ENCODE results near the gene ZNF668.
"Not testable (repeated sequence)": the region's sequence is repeated elsewhere in the genome, so short reads cannot be mapped to it uniquely, and the experiment has no call there.

The ZNF668 gene

DNA sequence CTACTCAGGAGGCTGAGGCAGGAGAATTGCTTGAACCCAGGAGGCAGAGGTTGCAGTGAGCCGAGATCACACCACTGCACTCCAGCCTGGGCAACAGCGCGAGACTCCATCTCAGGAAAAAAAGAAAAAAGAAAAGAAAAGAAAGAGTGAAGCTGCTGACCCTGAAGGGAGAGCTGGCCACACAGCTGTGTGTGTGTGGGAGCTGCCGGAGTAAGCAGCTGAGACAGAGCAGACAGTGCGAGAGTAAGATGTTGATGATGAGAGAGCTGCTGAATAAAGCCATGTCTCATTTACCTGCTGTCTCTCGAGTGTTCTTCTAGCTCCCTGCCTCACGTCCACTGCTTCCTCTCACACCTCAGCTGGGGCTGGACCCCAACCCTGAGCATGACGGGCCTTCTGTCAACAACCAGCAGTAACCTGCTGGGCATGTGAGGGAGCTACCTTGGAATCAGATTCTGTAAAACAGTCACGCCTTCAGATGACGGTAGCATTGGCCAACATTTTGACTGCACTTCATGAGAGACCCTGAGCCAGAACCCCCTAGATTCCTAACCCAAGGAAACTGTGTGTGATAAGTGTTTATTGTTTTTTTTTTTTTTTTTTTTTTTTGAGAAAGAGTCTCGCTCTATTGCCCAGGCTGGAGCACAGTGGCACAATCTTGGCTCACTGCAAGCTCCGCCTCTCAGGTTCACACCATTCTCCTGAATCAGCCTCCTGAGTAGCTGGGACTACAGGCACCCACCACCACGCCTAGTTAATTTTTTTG is 27.0 kb upstream of the ZNF668 start:
- DNase-seq = not testable (repeated sequence)

DNA sequence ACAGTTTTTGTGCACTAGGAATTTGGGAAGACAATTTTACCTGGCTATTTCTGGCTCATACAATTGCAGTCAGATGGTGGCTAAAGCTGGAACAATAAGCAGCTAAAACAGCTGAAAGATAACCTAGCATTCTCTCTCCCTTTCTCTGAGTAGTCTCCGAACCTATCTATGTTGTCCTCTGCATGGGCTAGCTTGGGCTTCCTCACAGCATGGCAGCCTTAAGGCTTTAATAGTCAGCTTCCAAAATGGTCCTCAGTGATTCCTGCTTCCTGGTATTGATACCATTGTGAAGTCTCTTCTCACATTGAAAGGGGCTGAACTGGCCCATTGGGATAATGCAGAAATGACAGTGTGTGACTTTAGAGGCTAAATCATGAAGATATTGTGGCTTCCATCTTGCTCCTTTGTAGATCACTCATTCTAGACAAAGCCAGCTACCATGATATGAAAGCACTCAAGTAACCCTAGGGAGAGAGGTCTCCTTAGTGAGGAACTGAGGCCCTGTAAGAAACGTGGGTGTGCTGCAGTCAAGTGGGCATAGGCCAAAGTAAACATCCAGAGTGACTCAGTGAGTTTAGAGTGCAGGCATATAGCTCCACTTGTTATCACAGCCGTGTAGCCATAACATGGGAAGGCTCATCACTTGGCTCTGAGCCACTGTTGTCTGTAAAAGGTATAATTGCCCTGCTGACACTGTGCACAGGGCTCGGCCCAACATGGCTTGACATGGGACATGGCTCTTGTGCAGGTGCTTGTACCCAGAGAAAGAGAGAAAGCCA is 26.0 kb upstream of the ZNF668 start:
- no peak for DNase-seq

DNA sequence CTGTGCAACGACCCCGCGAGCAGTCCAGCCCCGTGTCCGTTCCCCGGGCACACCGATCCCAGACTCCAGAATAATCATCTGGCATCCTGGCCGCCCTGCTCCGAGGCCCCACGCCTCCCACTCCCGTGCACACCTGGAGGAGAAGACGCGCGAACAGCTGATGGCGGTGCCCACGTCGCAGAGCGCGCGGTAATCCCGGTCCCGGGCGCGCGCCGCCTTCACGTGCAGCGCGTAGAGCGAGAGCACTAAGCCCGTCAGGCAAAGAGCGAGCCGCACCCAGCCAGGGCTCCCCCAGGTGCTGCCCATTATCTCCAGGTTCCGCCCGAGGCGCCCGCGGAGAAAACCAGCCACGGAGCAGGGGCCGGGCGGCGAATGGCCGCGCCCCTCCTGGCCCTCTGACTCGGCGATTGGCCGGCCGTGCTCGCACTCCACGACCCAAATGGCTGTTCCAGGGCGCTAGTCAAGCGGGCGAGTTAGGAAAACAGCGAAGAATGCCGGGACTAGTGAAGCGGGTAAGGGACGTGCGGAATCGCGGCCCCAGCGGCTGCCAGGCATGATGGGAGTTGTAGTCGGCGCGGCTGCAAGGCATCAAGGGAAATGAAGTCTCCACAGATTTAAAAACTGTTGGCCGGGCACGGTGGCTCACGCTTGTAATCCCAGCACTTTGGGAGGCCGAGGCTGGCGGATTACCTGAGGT is 20.5 kb upstream of the ZNF668 start, which contains the start of gene VKORC1:
Gene VKORC1 (minus strand): TSS at position 374 of the 697 bp plus-strand sequence. CDS start 68 bp downstream, at position 306.
- DNase-seq = peak; percentile 99

GRCh38 chr16:31094088-31094423 is 20.0 kb upstream of the ZNF668 start:
- DNase-seq = peak; percentile 55

DNA sequence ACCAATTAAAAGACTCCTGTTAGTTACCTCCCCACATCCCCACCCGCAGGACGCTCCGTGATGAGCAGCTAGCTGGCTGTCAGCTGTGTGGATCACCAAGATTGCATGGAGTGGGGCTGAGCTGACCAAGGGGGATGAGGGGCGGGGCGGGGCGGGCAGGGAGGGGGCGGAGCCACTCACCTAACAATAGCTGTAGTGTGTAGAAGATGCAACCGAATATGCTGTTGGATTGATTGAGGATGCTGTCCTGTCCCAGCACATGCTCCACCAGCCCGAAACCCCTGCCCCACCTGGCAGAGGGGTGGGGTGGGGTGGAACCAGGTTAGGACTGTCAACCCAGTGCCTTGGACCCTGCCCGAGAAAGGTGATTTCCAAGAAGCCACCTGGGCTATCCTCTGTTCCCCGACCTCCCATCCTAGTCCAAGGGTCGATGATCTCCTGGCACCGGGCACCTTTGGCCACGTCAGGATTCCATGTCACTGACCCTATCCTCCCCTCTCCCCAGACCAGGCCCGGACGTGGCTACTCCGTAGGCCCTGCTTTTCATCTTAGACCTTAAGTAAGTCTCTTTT is 19.2 kb upstream of the ZNF668 start:
- DNase-seq = peak; percentile 73

DNA sequence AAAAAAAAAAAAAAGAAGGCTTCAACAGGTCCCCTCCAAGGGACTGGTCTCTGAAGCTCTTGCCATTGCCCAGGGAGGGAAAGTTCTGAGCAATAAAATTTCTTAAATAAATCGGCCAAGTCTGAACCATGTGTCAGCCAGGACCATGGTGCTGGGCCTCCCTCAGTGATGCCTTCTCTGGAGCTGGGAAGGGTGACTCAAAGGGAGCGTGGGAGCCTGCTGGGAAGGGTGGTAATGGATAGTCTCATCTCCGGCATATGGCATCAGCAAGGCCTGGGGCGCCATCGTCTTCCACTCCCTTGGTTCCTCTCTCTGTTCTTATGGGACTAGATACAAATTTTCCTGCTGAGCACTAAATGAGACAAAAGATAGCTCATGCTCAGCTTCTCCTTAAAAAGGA is 18.3 kb upstream of the ZNF668 start:
- no peak for DNase-seq

DNA sequence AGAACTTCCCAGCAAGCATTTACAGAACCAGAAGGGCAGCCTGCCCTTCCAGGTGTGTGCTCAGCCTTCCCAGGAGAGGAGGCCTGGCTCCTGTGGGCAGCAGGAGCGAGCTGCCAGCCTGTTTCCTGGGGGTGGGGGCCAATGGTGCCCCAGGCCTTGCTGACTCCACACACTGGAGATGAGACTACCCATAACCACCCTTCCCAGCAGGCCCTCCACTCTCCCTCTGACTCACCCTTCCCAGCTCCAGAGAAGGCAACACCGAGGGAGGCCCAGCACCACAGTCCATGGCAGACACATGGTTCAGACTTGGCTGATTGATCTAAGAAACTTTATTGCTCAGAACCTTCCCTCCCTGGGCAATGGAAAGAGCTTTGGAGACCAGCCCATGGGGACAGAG is 16.5 kb upstream of the ZNF668 start:
- no peak for DNase-seq

DNA sequence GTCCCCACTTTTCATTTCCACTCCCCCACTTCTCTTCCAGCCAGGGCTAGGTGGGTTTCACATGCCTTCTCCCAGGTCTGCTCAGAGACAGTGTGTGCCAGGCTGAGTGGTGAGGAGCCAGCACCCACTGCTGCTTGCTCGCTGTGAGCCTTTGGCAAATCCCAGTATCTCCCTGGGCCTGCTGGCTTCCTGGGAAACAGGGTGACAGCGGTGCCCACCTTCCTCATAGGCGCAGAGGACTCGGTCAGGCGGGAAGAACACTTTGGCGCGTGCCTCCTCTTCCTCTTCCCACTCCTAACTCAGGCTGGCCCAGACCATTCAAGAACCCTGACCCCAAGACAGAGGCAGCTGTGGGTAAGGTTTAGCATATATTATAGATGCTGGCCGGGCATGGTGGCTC is 15.2 kb upstream of the ZNF668 start:
- DNase-seq = no peak

GRCh38 chr16:31088459-31089183 is 14.6 kb upstream of the ZNF668 start, which contains the start of gene PRSS53:
TSS of gene PRSS53 (minus strand) at chr16:31088943. CDS start at chr16:31088809, 134 bp downstream.
- DNase-seq = no peak

- DNase-seq = no peak
Measured at GRCh38 chr16:31087971-31088370, 13.9 kb upstream of the ZNF668 start.

DNA sequence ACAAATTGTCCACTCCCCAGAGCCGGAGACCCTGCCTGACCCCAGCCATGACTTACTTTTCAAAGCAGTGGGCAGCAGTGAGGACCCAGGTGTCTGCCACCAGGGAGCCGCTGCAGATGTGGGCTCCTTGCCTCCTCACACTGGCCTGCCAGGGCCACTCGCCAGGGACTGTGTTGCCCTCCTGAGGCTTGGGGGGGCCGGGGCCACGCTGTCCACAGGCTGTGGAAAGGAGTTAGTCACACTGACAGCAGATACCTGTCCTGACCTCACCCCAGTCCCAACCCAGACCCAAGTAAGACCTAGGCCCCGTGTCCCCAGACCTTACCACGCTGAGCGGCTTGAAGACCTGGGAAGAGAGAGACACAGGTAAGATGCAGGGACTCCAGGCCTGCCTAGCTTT is 13.4 kb upstream of the ZNF668 start:
- no peak for DNase-seq

DNA sequence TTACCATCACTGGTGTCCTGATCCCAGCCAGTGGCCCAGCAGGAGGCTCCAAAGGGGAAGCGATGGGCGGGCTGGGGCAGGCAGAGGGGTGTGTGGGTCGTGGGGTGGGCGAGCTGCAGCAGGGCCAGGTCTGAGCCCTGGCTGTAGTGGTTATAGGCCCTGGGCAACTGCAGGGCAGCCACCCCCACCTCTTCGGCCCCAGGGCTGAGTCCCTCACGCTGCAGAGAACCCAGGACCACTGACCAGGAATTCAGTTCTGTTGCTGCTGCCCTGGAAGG is 12.5 kb upstream of the ZNF668 start:
- no peak for DNase-seq

GRCh38 chr16:31085873-31086628 is 12.0 kb upstream of the ZNF668 start:
- DNase-seq = no peak

DNA sequence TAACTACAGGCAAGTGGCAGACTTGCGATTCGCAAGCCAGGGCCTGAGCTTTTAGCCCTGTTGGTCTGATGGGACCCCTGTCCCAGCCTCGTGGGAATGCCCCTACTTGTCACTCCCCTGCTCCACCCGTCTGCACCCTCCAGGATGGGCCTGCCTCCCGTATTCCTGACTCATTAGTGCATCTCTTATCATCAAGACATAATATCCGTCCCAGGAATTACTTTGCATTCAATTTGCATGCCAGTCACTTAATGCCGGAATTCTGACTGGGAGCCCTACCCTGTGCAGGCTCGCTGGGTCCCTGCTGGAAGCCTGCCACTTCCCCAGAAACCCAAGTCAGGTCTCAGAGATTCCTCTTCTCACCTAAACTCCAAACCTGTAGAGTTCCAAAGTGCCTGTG is 11.4 kb upstream of the ZNF668 start:
- no peak for DNase-seq

DNA sequence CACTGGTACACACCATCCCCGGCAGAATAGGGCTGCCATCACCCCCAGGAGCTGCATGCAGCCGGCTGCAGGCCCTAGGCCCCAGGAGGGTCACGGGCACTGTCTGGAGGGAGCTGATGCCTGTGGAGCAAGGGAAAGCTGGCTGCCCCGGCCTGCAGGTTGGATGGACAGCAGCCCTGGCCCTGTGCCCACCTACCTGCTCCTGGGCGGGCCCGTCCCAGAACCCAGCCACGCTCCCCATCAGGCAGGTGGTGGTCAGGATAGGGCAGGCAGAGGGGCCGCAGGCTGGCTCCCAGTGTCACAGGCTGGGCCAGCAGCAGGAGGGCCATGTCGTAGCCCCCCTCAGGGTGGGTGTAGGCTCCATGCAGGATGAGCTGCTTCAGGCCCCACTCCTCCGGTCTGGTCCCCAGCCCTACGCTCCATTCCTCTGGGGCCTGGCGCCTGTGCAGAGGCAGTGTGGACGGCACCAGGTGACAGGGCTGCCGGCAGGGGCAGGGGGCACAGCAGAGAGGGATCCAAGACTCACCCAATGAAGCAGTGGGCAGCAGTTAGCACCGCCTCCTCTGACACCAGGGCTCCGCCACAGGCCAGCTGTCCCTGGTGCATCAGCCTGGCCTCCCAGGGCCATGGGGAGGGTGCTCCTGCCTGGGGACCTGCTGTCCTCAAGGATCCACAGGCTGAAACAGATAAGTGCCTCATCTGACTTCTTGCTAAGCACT is 10.7 kb upstream of the ZNF668 start:
- DNase-seq = no peak

- DNase-seq = no peak
Measured at GRCh38 chr16:31083981-31084380, 9.9 kb upstream of the ZNF668 start.

- no peak for DNase-seq
Measured at GRCh38 chr16:31083556-31083955, 9.5 kb upstream of the ZNF668 start.

GRCh38 chr16:31083081-31083480 is 9.0 kb upstream of the ZNF668 start:
- no peak for DNase-seq

DNA sequence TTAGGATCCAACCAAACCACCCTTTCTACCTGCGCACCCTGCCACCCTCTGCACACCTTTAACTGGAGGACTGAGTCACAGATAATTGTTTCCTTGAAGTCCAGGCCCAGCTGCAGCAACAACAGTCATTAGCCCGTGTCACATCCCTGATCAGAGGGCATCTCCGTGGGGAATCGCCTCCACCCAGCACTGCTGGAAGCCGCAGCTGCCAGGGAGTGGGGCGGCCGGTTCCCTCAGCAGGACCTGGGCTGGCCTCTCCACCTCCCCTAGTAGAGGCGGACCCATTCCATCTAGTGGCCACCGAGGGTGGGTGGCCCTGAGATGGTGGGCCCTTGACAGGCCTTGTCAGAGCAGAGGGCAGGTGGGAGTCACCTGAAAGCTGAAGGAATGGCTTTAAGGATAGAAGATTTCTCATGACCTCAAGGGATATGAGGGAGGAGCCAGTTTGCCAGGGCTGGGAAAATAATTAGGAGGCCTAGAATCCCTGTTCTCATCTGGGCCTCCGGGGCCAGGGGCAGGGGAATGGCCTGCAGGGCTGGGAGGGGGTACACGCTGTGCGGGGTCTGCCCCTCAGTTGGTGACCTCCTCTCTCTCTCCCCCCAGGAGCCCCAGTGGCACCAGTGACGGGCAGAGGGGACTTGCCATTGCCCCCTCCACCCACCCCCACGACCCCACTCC is 8.5 kb upstream of the ZNF668 start:
- DNase-seq = no peak

GRCh38 chr16:31081428-31082351 is 7.7 kb upstream of the ZNF668 start:
- DNase-seq = no peak

Data from NCI-H146 (cell line).